Epithelial cell of alveolus of lung (primary cell): Measurements from ENCODE around the gene C1QTNF7. TPM values are rescaled to one million over a fixed set of nuclear protein-coding genes. Genes with fewer than 3 reads are reported as not detected.

ENCODE experiments used
- total RNA-seq: library from RNA; depleted of rRNA; stranded (reverse); fragments of >200 nt; gene quantifications from 2 replicates; pipeline ENCODE4 v1.2.1, GENCODE V29; 2015

The C1QTNF7 gene
- 0.26 and 1.5 TPM in 2 replicates for total RNA-seq

GRCh38 chr4:15427701-15428100 lies at the start of gene C1QTNF7:
C1QTNF7 (plus strand) TSS chr4:15428033; CDS start chr4:15435744, 7,711 bp downstream.

GRCh38 chr4:15469402-15470127 lies 41.7 kb downstream of the C1QTNF7 start, which contains the start of gene CC2D2A:
CC2D2A (plus strand) TSS chr4:15469882; CDS start chr4:15475933, 6,051 bp downstream.

Other genes starting within 250 kb of the C1QTNF7 start
- gene CC2D2A, start 41.8 kb downstream of the C1QTNF7 start, total RNA-seq, result 17.8 and 33.7 TPM in 2 replicates
- gene FBXL5, start 227.3 kb downstream of the C1QTNF7 start, total RNA-seq, result 55.3 and 58.0 TPM in 2 replicates